IPS DF 6.9 (cell line): Measurements from ENCODE around the gene TNFRSF14.
A peak's percentile ranks its signal among the peaks of the same experiment; 100 is the strongest.

Source experiments
- DNase-seq: peaks from one replicate; pipeline ENCODE4 v3.0.0-alpha.2; 2013; ENCODE audit warnings: low read depth, low spot score
- H3K27ac ChIP-seq: one replicate; pipeline ENCODE4 v1.5.1; 2013; ENCODE audit warnings: low read length, control low read depth
- H3K27me3 ChIP-seq: 2 replicates; pipeline ENCODE4 v1.6.1; 2013; ENCODE audit warnings: mild to moderate bottlenecking, low read length; ENCODE audit not compliant: control insufficient read depth, insufficient read depth
- H3K36me3 ChIP-seq: 2 replicates; pipeline ENCODE4 v1.6.1; 2013; ENCODE audit warnings: low read length; ENCODE audit not compliant: control insufficient read depth, insufficient read depth
- H3K4me1 ChIP-seq: 2 replicates; pipeline ENCODE4 v1.6.1; 2013; ENCODE audit warnings: low read length; ENCODE audit not compliant: control insufficient read depth, insufficient read depth
- H3K4me3 ChIP-seq: 2 replicates; pipeline ENCODE4 v1.5.1; 2013; ENCODE audit warnings: mild to moderate bottlenecking, low read length
- H3K9me3 ChIP-seq: 2 replicates; pipeline ENCODE4 v1.6.1; 2013; ENCODE audit warnings: low read length, inconsistent platforms; ENCODE audit not compliant: control insufficient read depth, insufficient read depth
- WGBS: extraction: QIAGEN DNeasy Blood & Tissue Kit; methylation state at CpG from one replicate; pipeline ENCODE4 v1.1.7; 2013; ENCODE audit warnings: mixed read lengths, missing lambda C conversion rate; ENCODE audit not compliant: insufficient read length, insufficient coverage; 5-methylcytosine and 5-hydroxymethylcytosine counted together

Gene TNFRSF14

GRCh38 chr1:2578758-2579118, 22.6 kb downstream of the TNFRSF14 start:
- no peak overlapping the region for H3K27ac ChIP-seq
- no peak for DNase-seq
- no peaks in the 10 kb centered on the region for H3K27me3 ChIP-seq
- no peak overlapping the region for H3K4me3 ChIP-seq
- WGBS: no CpG with 5 or more reads among the region's 4 CpGs
- no peaks in the 10 kb centered on the region for H3K9me3 ChIP-seq
- H3K4me1 ChIP-seq: peaks cover 4% of the 10 kb centered on the region; the same call in 1 of the 2 replicates
- H3K36me3 ChIP-seq: no peaks in the 10 kb centered on the region

GRCh38 chr1:2580691-2581090, 24.5 kb downstream of the TNFRSF14 start:
- Histone ChIP-seq H3K9me3 (no peaks in the 10 kb centered on the region), H3K27me3 (no peaks in the 10 kb centered on the region), H3K4me3 (no peak overlapping the region), H3K36me3 (no peaks in the 10 kb centered on the region), H3K4me1 (peaks cover 7% of the 10 kb centered on the region; the same call in 1 of the 2 replicates), H3K27ac (no peak overlapping the region)
- no peak for DNase-seq
- no CpG with 5 or more reads among the region's 10 CpGs for WGBS

- Histone ChIP-seq H3K4me1 (peaks cover 9% of the 10 kb centered on the region; the same call in 1 of the 2 replicates), H3K4me3 (no peak overlapping the region), H3K9me3 (no peaks in the 10 kb centered on the region), H3K27ac (no peak overlapping the region), H3K27me3 (no peaks in the 10 kb centered on the region), H3K36me3 (no peaks in the 10 kb centered on the region)
- WGBS: no CpG with 5 or more reads among the region's 7 CpGs
- DNase-seq: no peak
Observed at GRCh38 chr1:2582391-2582790, 26.2 kb downstream of the TNFRSF14 start.

- WGBS: no CpG with 5 or more reads among the region's 5 CpGs
- Histone ChIP-seq H3K4me1 (peaks cover 9% of the 10 kb centered on the region; the same call in 1 of the 2 replicates), H3K36me3 (no peaks in the 10 kb centered on the region; the same call in 1 of the 2 replicates), H3K27me3 (no peaks in the 10 kb centered on the region), H3K4me3 (no peak overlapping the region), H3K27ac (no peak overlapping the region), H3K9me3 (no peaks in the 10 kb centered on the region)
- DNase-seq: no peak
Observed at GRCh38 chr1:2583331-2583791, 27.2 kb downstream of the TNFRSF14 start.

DNA sequence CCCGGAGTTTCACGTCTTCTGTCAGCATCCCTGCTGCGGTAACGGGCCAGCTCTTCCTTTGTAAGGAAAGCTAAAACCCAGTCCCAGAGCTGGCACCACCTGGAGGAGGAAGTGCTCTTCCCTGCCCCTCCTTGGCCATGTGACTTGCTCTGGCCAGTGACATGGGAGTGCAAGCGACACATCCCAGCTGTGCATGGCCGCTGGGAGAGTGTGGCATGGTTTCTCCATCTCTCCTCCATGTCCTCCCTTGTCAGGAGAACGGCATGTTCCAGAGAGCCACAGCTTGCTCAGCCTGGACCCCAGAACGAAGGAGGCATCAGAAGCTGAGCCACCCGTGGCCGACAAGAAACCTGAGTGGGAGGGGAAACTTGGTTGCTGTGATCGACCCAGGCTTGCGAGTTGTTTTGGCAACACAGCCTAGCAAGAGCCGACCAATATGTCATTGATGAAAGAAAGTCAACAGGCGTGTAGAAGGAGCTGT, 27.7 kb downstream of the TNFRSF14 start:
- Histone ChIP-seq H3K27ac (no peak overlapping the region), H3K36me3 (peaks cover 1% of the 10 kb centered on the region; the same call in 1 of the 2 replicates), H3K4me1 (peaks cover 9% of the 10 kb centered on the region; the same call in 1 of the 2 replicates), H3K4me3 (no peak overlapping the region), H3K9me3 (no peaks in the 10 kb centered on the region), H3K27me3 (no peaks in the 10 kb centered on the region)
- no peak for DNase-seq
- WGBS: no CpG with 5 or more reads among the region's 14 CpGs

DNA sequence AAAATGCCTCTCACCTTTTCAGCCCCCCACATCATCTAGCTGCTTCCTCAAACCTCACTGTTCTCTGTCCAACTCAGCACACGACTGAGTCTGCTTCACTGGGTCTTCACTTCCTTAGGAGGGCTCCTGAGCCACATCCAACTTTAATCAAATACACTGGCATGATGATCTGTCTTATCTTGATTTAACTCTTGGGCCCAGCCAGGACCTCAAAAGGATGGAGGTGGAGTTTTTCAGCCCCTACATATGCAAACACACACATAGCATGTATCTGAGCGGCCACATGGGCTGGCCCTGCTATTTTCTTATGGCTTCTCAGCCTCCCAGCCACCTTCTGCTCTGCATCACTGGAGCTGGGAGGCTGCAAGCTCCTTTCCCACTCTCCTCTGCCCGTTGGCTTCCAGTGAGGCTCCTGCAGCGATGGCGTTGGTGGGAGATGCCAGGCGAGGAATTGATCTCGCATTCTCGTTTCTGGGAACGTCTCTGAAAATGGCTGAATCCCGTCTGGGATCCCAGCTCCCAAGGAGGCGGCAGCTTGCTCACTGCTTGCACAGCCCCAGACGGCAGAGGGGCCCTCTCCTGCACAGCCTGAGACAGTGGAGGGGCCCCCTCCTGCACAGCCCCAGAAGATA, 28.6 kb downstream of the TNFRSF14 start:
- WGBS: no CpG with 5 or more reads among the region's 12 CpGs
- Histone ChIP-seq H3K36me3 (peaks cover 3% of the 10 kb centered on the region; the same call in 1 of the 2 replicates), H3K4me1 (peaks cover 9% of the 10 kb centered on the region; the same call in 1 of the 2 replicates), H3K4me3 (no peak overlapping the region), H3K9me3 (no peaks in the 10 kb centered on the region; the same call in 1 of the 2 replicates), H3K27ac (no peak overlapping the region), H3K27me3 (no peaks in the 10 kb centered on the region)
- DNase-seq: no peak

- no CpG with 5 or more reads among the region's 28 CpGs for WGBS
- peaks cover 9% of the 10 kb centered on the region; the same call in 1 of the 2 replicates for H3K4me1 ChIP-seq
- H3K9me3 ChIP-seq: no peaks in the 10 kb centered on the region; the same call in 1 of the 2 replicates
- DNase-seq: no peak
- peak overlapping the region; percentile 66 for H3K4me3 ChIP-seq
- no peaks in the 10 kb centered on the region for H3K27me3 ChIP-seq
- no peak overlapping the region for H3K27ac ChIP-seq
- peaks cover 4% of the 10 kb centered on the region; the same call in 1 of the 2 replicates for H3K36me3 ChIP-seq
Observed at GRCh38 chr1:2585318-2586092, 29.3 kb downstream of the TNFRSF14 start.

DNA sequence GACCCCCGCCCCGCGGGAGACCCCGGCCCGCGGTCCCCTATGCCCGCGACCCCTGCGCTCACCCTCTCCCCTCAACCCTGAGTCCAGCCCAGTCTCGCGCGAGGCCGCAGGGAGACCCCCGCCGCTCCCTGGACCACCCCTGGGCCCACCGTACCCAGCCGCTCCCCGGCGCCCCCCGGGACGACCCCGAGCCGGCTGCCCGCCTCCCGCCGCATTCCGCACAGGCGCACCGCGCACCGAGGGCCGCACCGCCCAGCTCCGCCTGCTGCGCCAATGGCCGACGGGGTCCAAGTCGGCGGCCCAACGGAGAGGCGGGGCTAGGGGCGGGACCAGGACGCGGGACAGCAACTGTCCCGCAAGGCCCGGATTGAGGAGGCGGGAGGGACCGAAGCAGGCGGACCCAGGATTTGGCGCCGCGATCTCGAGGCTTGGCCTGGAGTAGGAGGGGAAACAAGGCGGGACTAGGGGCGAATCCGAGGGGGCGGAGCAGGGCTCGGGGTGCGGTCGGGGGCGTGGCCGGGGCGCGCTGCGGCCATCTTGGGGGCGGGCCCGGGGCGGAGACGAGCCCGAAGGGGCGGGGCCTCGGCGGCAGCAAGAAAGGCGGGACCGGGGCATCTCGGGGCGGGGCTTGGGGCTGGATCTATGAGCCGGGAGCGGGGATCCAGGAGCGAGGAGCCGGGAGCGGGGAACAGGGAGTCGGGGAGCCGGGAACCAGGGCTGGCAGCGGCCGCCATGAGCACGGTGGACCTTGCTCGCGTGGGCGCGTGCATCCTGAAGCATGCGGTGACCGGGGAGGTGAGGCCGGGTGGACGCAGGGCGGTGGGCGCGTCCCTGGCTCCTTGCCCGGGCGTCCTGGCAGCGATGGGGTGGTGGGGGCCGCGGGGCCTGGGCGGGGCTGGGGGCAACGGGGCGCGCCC, 30.2 kb downstream of the TNFRSF14 start, which contains the start of gene PRXL2B:
TSS of gene PRXL2B (plus strand) at position 624 of the 917 bp plus-strand sequence. CDS start at position 733, 109 bp downstream.
- H3K27ac ChIP-seq: no peak within 1 kb of the TSS

GRCh38 chr1:2587071-2587859, 31.1 kb downstream of the TNFRSF14 start:
- no peak for DNase-seq
- peak overlapping the region; percentile 85 for H3K4me3 ChIP-seq
- no peaks in the 10 kb centered on the region for H3K27me3 ChIP-seq
- peaks cover 7% of the 10 kb centered on the region; the same call in 1 of the 2 replicates for H3K36me3 ChIP-seq
- no peak overlapping the region for H3K27ac ChIP-seq
- H3K9me3 ChIP-seq: peaks cover 3% of the 10 kb centered on the region
- no CpG with 5 or more reads among the region's 52 CpGs for WGBS
- peaks cover 9% of the 10 kb centered on the region; the same call in 1 of the 2 replicates for H3K4me1 ChIP-seq

More for the DNA sequence above, 30.2 kb downstream of the TNFRSF14 start, which contains the start of gene PRXL2B:
- H3K4me1 ChIP-seq: peaks cover 9% of the 10 kb centered on the region; the same call in 1 of the 2 replicates
- peak; percentile 91 for DNase-seq
- no peaks in the 10 kb centered on the region; the same call in none of the 2 replicates for H3K9me3 ChIP-seq
- WGBS: no CpG with 5 or more reads among the region's 107 CpGs
- H3K27me3 ChIP-seq: no peaks in the 10 kb centered on the region
- H3K36me3 ChIP-seq: peaks cover 7% of the 10 kb centered on the region; the same call in 1 of the 2 replicates
- H3K4me3 ChIP-seq: peak within 1 kb of the TSS; percentile 85
